Stimulated activated CD4-positive, alpha-beta T cell treated with anti-CD3 and anti-CD28 coated beads, Interleukin-15, amount 100 ng/mL, for 24 hours (primary cell): ENCODE results near the gene BLOC1S4.
"Not testable (repeated sequence)": the region's sequence is repeated elsewhere in the genome, so short reads cannot be mapped to it uniquely, and the experiment has no call there.

Source experiments
- DNase-seq: peaks from one replicate; pipeline ENCODE4 v3.0.0-alpha.2; 2020

The BLOC1S4 gene

DNA sequence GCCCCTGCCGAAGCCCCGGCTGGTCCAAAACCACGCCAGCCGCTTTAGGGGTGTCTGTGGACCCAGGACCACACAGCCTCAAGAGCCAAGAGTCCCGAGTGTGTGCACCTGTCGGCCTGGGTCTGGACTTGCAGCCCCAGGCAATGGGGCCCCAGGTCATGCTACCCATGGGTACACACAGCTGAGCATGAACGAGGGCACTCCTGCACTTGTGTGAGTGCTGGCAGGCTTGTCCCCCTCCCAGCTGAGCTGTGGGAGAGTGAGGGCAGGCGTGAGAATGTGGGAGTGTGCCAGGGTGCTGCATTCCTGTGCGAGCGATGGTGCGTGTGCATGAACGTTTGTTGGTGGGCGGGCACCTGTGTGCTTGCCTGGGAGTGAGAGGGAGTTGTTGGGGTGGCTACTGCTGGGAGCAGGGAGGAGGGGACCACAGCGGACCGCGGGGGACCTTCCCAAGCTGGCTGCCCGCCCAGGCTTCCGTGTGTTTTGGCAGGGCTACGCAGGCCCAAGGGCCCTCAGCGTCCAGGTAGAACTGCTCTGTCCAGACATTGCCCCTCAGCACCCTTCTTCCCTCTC lies 30.8 kb downstream of the BLOC1S4 start:
- DNase-seq: no peak

DNA sequence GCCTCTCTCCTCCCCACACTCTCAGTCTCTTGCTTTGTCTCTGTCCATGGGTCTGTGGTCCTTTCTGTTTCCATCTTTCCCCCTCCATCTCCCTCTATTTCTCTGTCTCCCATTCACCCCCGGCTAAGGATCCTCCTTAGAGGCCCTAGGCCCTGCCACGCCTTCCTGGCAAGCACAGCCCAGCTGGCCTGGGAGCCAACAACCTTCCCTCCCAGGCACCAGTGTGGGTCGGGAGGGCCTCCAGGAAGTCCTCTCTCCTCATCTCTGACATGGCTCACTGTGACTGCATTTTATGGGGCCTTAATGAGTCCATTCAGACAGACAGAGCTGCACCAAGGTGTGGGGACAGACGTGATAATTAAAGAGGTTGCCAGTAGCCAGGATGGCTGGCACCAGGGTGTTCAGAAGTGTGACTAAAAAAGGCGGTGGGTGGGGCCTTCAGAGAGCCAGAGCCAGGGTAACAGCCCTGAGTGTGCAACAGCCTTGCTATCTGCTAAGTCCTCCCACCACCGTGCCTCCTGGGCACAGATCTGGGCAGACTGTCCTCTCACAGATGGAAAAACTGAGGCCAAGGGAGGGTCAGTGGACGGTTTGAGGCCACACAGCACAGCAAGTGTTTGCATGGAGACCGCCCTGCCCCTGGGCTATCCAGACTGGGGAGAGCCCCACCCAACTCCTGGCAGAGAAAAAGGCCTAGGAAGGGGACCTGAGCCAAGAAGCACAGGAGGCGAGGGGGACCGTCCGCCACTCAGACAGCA lies 31.5 kb downstream of the BLOC1S4 start:
- no peak for DNase-seq

DNA sequence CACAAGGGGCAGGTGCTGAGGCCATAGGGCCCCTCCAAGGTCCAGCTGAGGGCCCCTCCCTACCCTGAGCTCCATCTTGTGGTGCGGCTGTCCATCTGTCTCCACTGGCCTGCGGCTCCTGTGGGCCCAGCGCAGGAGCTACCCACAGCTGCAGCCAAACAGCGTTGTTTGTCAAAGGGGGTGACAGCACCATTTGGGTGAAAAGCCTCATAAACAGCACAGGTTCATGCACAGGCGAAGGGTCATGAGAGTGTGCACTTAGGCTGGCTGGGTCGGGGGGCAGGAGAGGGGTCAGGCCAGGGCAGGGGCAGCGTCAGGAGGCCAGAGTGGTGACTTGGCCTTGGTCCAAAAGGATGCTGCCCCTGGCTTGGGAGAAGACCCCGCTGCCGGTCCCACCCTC lies 32.3 kb downstream of the BLOC1S4 start:
- DNase-seq: no peak

DNA sequence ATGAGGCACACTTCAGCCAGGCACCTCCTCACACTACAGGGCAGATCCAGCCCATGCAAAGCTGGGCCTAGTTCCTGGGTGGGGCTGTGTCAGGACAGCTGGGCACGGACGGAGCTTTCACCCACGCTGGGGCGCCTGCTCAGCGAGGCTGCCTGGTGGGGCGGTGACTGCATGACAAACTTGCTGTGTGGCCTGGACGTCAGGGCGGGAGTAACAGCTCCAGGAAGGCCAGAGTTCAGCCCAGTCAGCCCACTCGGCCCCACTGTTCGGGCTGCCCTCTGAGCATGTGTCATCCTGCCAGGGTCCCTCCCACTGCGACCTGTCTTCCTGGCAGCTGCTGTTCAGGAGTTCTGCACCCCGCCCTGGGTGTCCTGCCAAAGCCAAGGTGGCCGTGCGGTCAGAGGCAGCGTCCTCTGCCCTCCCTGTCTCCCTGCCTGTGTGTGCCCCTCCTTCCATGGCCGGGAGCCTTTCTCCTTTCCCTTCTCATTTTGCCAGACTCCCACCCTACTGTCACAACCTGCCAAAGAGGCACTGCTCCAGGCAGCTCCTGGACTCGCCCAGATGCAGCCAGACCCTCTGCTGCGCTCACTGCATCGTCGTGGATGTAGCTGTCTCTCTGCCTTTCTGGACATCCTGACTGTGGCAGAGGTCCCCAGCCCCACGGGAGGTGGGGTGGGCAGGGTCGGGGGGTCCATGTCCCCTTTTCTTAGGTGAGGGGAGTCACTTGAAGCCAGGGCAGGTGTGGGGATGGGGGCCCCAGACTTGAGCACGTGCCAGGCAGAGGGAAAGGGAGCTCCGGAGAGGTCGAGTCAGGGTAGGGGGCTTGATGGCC lies 33.6 kb downstream of the BLOC1S4 start:
- DNase-seq: no peak

DNA sequence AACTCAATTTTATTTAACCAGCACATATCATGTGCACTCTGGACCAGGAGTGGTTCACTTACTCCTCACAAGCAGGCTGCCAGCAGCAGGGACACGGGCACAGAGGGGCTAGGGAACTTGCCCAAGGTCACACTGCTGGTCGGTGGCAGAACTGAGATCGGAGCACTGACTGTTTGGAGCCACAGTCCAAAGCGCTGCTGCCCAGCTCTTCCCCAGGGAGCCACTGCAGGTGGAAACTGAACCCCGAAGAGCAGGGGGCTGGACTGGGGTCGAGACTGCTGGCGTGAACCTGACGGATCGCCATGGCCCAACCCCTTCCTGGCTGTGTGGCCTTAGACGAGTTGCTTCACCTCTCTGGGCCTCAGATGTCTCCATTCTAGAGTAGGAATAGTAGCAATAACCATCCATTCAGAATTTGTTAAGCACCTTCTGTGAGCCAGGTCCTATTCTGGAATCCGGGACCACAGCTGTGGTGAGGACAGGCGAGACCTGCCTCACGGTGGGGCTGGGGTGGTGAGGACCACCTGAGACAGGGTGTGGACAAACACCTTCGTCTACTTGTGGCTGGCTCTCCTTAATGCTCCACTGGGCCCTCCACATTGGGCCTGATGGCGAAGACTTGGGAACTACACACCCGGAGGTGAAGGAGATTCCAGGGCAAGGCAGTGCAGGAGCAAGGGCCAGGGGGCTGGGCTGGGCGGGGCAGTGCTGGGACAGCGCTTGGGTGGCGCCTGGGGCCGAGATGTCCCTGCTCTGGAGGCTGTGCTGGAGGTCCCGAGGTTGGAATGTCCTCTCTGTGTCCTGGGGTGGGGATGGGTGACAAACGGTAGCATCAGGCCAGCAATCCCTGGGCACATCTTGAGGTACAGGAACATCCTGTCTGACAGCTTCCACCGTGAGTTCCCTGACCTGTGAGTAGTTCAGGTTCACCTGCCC lies 34.6 kb downstream of the BLOC1S4 start:
- DNase-seq: no peak

DNA sequence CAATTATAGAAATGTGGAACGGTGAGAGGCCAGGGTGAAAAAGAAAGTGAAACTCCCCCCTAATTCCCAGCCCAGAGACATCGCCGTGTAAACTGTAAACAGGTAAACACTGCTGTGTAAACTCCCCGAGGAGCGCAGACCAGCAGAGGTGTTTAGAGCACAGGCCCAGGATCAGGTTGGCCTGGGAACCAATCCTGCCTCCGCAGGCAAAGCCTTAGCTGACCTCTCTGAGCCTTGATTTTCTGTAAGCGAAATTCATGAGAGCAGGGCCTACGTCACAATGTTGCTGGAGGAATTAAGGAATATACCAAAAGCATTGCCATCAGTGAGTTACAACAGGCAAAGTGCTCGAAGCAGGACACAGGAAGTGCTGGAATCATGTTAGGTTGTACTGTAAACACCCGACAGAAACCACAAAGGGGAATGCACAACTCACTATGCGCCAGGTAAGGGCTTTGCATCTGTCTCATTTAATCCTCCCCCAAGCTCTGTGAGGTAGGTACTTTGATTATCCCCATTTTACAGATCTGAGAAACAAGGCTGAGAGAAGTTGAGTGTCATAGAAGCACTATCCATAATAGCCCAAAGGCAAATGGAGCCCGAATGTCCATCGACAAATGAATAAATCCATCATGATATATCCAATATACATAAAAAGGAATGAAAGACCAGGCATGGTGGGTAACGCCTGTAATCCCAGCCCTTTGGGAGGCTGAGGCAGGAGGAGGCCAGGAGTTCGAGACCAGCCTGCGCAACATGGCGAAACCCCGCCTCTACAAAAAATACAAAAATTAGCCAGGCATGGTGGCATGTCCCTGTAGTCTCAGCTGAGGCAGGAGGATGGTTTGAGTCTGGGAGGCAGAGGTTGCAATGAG lies 35.9 kb downstream of the BLOC1S4 start:
- DNase-seq: no peak

DNA sequence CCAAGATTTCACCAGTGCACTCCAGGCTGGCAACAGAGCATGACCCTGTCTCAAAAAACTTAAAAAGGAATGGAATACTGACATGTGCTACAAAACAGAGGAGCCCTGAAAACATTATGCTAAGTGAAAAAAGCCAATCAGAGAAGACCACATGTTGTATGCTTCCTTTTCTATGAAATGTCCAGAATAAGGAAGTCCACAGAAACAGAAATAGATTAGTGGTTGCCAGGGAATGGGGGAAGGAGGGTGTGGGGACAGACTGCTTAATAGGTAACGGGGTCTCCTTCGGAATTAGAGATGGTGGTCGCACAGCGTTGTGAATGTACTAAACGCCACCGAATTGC lies 36.5 kb downstream of the BLOC1S4 start:
- no peak for DNase-seq

DNA sequence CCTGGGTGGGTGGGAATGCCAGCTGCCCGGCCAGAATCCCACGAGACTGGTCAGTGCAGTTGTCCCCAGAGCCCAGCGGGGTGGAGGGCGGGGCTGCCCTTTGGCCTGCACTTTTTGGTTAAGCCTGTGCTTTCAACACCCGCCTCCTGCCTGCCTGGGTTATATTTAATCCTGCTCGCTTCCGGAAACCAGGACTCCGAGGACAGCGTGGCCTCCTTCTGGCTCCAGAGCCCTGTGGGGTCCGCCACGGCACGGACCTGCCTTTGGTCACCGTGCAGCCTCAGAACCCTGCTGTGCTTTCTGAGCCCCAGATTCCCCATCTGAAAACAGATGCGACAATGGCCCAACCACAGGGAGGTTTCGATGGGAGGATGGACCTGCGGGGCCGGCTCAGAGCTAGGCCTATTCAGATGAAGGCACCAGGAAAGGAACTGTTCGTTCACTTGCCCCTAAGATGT lies 37.2 kb downstream of the BLOC1S4 start:
- no peak for DNase-seq

DNA sequence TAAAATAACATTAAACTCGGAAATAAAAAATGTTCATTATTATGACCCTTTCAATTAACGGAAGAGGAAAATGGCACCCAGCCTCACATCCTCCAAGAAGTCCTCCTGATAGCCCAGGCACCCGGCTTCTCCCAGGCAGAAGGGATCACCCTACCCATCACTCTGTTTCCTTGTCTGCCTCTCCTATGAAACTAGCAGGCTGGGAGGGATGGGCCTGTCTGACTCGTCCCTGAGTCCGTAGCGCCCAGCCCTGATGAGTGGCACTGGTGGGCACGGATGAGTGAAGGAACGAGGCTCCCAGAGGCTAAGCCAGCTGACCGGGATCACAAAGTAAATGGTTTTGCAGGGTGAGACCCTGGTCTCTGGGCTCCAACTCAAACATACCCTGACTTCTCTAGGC lies 37.9 kb downstream of the BLOC1S4 start:
- DNase-seq: no peak

DNA sequence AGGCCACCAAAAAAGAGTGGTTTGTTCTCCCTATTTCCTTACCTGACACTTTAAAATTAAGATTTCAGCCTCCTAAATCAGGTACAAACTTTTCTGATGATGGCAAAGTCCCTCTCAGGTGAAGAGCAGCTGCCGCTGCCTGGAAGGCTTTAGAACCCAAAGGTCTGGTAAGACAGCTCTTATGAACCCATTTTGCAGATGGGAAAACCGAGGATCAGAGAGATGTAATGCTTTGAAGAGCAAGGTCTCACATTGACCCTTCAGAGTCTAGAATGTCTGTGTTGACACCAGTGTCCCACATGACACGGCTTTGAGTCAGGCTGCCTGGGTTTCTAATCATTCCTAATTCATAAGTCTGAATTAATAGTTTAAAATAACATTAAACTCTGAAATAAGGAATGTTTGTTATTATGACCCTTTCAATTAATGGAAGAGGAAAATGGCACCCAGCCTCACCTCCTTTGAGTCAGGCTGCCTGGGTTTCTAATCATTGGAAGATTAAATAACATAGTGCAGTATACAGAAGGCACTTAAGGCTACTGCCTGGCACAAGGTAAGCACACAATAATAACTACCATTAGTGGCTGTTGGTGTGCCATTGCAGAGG lies 38.6 kb downstream of the BLOC1S4 start:
- DNase-seq: no peak

DNA sequence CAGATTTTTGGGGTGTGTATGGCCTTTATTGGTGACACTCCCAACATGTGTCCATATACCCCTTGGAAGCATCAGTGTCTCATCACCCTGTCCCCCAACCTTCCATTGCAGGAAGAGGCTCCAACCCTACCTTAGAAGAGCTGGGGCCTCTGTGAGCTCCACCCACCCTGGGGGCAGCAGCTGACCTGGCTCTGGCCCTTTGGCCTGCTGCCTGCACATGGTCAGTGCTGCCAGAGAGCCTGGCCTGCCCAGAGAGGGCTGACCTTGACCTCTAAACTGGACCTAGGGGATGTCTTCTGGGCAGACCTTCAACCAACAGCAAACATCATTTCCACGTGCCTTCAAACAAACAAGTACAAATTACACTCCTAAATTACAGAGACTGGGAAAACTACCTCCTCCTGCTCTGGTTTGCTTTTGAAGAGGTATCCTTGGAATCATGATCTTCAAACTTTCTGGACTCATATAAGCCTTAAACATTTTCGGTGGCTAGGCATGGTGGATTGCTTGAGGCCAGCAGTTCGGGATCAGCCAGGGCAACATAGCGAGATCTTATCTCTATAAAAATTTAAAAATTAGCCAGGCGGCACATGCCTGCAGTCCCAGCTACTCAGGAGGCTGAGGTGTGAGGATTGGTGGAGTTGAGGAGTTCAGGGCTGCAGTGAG lies 39.2 kb downstream of the BLOC1S4 start:
- no peak for DNase-seq

DNA sequence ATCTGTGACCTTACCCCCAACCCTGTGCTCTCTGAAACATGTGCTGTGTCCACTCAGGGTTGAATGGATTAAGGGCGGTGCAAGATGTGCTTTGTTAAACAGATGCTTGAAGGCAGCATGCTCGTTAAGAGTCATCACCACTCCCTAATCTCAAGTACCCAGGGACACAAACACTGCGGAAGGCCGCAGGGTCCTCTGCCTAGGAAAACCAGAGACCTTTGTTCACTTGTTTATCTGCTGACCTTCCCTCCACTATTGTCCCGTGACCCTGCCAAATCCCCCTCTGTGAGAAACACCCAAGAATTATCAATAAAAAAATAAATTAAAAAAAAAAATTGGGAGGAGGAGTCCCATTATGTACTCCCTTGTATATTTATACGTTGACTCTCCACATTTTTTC lies 40.4 kb downstream of the BLOC1S4 start:
- DNase-seq: not testable (repeated sequence)

DNA sequence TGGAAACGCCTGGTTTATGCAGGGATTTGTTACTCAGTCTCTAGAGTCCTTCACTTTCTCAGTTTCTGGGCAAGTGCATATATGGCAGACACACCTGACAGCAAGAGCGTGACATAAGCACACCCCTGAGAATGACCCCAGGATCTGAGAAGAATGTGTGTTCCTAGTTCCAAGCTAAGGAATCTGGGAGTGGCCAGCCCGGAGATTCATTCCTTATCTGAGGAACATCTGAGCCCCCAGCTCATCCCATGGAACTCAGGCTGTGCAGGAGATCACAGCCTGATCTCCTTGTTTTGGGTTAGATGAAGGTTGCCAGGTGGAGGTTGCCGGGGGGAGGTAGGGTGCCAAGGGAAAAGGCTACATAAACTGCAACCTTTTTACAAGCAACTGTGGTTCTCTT lies 42.8 kb downstream of the BLOC1S4 start:
- no peak for DNase-seq

DNA sequence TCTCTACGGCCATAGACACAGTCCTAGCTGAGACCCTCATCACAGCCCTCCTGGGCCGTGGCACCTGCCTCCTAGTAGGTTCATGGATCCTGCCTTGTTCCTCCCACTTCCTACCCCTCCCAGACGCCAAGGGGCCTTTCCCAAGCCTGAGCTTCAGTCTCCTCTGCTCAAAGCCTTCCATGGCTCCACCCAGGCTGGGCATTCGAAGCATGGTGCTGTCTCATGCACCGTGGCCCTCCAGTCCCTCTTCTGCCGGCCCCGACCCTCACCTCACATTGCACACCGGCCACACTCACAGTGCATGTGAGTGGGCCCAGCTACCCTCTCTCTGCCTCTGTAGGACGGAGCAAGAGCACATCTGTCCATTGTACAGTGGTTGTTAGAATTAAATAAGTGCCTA lies 44.9 kb downstream of the BLOC1S4 start:
- no peak for DNase-seq

DNA sequence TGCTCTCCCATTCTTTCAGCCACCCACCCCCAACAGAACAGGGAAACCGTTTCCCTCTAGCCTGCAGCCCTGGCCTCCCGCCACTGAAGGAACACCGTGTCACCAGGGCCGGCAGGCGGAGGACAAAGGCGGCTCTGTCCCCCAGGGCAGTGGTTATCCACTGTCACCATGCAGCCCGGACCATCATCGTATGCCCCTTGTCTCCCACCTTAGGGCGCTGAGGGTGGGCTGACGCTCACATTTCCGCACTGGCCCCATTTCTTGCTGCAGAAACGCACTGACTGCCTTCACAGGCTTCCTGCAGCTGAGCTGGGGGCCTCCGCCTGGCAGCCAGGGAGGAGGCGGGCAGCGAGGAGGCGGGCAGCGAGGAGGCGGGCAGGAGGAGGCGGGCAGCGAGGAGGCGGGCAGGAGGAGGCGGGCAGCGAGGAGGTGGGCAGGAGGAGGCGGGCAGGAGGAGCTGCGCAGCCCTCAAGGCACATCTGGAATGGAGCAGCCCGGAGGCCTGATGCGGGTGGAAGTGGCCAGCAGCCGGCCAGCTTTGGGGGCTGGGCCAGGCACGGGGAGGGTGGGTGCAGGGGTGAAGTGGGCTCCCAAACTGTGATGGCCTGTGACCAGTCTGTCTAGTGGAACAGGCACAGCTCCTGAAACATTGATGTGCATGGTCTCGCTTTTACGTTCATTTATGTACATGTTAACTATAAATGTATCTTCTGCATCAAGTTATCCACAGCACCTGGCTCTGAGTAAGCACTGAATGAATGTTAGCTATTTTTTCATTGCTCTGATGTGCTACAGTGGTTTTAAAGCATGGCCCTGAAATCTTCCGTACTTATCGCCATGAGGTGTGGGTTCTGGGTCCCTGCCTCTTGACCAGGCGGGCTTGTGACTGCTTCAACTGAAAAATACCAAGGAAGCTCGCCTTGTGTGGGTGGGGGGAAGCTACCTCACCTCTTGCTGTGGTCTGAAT lies 46.0 kb downstream of the BLOC1S4 start:
- DNase-seq: no peak

DNA sequence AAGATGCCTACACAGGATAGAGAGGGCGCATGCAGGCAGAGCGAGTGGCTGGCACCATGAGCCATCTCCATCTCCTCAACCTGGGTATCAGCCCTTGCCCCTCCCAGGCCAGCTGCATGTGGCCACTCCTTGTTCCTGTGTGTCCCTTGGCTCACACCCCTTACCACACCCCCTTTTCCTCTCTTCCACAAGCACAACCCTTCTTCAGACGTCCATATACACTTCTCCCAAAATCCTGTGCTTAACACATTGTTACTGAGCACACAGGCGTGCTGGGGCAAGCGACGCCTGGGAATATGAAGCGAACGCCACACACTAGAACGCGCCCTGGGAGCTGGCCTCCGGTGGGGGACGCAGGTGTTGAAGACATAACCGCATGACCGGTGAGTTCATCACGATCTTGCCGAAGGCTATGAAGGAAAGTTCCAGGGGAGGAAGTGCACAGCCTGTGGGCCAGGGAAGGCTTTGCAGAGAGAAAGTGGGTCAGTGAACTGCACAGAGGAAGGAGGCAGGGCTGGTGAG lies 47.4 kb downstream of the BLOC1S4 start:
- no peak for DNase-seq

DNA sequence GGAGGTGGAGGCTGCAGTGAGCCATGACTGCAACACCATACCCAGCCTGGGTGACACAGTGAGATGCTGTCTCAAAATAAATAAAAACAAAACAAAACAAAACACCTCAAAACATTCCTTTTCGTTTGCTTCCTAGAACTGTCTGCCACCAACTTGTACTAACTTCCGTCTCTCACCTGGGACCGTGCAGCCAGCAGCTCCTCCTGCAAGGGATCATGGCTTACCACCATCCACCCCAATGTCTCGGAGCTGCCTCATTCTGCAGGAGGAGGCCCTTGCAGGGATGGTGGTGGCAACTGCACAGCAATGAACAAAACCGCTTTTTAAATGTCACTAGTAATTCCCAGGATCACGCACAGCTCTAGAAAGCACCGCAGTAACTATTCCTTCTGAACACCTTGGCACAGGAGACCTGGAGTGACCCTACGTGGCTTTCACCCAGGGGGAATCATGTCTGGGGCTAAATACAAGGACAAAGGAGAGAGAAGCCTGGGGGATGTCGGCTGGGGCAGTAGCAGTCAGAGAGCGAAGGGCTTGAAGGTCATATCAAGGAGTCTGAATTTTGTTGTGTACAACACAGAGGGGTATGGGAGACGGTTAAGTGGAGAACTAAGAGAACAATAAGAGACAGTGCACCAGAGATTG lies 49.1 kb downstream of the BLOC1S4 start:
- no peak for DNase-seq

DNA sequence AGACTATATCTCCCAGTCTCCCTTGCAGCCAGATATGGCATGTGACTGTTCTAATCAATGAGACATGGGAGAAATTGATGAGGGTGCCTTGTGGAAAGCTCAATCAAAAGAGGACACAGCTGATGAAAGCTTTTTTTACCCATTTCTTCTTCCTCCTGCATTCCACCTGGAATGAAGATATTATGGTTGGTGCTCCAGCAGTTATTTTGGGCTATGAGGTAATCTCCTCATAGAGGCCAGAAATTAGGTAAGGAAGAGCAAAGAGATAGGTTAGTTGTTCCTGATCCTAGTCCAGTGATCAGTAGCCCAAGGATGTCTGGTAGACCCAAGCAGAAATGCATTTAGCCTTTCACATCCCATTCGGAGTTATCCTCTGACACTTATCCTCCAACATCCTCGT lies 49.7 kb downstream of the BLOC1S4 start:
- DNase-seq: no peak
